Measurements from ENCODE around the gene SLC12A7. TPM values are rescaled to one million over a fixed set of nuclear protein-coding genes. Genes with fewer than 3 reads are reported as not detected.

SLC12A7 gene
- total RNA-seq, 2 donors from 2014 or later, result 58.9 to 61.6 TPM

GRCh38 chr5:1035421-1036405 is 76.2 kb downstream of the SLC12A7 start:
- WGBS, 2 experiments (ENCODE audit: insufficient coverage in 1 of 2, insufficient read length in 1 of 2), result 93 to 96% methylated on average over 16 to 25 of the region's 25 CpGs
- Histone ChIP-seq H3K27me3 (ENCODE audit: control insufficient read depth, insufficient read depth, low read length, poor library complexity, severe bottlenecking) (no peaks in the 10 kb centered on the region), H3K9ac (ENCODE audit: extremely low read depth, low read length, poor library complexity, severe bottlenecking) (no peak overlapping the region), H3K36me3 (ENCODE audit: control insufficient read depth, insufficient read depth, low read length) (no peaks in the 10 kb centered on the region), H3K27ac (ENCODE audit: low read depth, low read length) (no peak overlapping the region), H3K9me3 (ENCODE audit: control insufficient read depth, low read length) (no peaks in the 10 kb centered on the region), H3K4me1 (ENCODE audit: control insufficient read depth, insufficient read depth, low read length) (no peaks in the 10 kb centered on the region), H3K4me3 (ENCODE audit: low read length) (no peak overlapping the region)
- H3K4me1 Mint-ChIP-seq, result no peaks in the 10 kb centered on the region
- DNase-seq, result no peak
- H3K27ac Mint-ChIP-seq, result no peak overlapping the region
- H3K9me3 Mint-ChIP-seq, result peaks cover 14% of the 10 kb centered on the region
- no peaks in the 10 kb centered on the region for H3K27me3 Mint-ChIP-seq (ENCODE audit: insufficient read depth)
- H3K4me3 Mint-ChIP-seq, result no peak overlapping the region
- peaks cover 27% of the 10 kb centered on the region for H3K36me3 Mint-ChIP-seq (ENCODE audit: low read depth)
- TF ChIP-seq, protein P1, sequence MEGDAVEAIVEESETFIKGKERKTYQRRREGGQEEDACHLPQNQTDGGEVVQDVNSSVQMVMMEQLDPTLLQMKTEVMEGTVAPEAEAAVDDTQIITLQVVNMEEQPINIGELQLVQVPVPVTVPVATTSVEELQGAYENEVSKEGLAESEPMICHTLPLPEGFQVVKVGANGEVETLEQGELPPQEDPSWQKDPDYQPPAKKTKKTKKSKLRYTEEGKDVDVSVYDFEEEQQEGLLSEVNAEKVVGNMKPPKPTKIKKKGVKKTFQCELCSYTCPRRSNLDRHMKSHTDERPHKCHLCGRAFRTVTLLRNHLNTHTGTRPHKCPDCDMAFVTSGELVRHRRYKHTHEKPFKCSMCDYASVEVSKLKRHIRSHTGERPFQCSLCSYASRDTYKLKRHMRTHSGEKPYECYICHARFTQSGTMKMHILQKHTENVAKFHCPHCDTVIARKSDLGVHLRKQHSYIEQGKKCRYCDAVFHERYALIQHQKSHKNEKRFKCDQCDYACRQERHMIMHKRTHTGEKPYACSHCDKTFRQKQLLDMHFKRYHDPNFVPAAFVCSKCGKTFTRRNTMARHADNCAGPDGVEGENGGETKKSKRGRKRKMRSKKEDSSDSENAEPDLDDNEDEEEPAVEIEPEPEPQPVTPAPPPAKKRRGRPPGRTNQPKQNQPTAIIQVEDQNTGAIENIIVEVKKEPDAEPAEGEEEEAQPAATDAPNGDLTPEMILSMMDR (conservative IDR thresholded peaks at IDR 0.05), result no peak

GRCh38 chr5:1034986-1035385 is 76.9 kb downstream of the SLC12A7 start:
- no peak for DNase-seq
- no peaks in the 10 kb centered on the region for H3K9me3 ChIP-seq (ENCODE audit: control insufficient read depth, low read length)
- H3K4me1 Mint-ChIP-seq, result no peaks in the 10 kb centered on the region
- H3K4me3 Mint-ChIP-seq, result no peak overlapping the region
- H3K27me3 Mint-ChIP-seq (ENCODE audit: insufficient read depth), result no peaks in the 10 kb centered on the region
- H3K9me3 Mint-ChIP-seq, result peaks cover 8% of the 10 kb centered on the region
- no peaks in the 10 kb centered on the region for H3K36me3 ChIP-seq (ENCODE audit: control insufficient read depth, insufficient read depth, low read length)
- peaks cover 19% of the 10 kb centered on the region for H3K36me3 Mint-ChIP-seq (ENCODE audit: low read depth)
- H3K27ac ChIP-seq (ENCODE audit: low read depth, low read length), result no peak overlapping the region
- H3K27me3 ChIP-seq (ENCODE audit: control insufficient read depth, insufficient read depth, low read length, poor library complexity, severe bottlenecking), result no peaks in the 10 kb centered on the region
- no peak overlapping the region for H3K27ac Mint-ChIP-seq
- H3K4me3 ChIP-seq (ENCODE audit: low read length), result no peak overlapping the region
- TF ChIP-seq, protein P1 (conservative IDR thresholded peaks at IDR 0.05), result no peak
- 86 to 97% methylated on average over 2 of the region's 2 CpGs for WGBS, 2 experiments (ENCODE audit: insufficient coverage in 1 of 2, insufficient read length in 1 of 2)
- H3K4me1 ChIP-seq (ENCODE audit: control insufficient read depth, insufficient read depth, low read length), result no peaks in the 10 kb centered on the region
- H3K9ac ChIP-seq (ENCODE audit: extremely low read depth, low read length, poor library complexity, severe bottlenecking), result no peak overlapping the region

DNA sequence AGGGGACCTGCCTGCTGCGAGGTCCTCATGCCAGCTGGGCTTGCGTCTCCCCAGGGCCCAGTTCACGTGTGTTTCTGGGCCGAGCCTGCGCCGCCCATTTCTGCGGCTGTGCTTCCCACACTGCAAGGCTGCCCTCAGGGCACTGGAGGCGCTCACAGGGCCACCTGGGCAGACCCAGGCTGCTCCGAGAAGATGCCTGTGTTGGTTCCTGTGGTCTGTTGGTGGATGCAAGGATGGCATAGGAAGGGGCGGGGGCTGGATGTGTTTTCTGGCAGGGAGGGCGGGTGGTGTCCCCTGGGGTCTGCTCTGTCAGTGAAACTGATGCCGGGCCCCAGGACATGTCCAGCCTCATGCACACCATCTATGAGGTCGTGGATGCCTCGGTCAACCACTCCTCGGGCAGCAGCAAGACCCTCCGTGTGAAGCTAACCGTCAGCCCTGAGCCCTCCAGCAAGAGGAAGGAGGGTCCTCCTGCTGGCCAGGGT is 77.4 kb downstream of the SLC12A7 start:
- H3K4me3 Mint-ChIP-seq, result no peak overlapping the region
- Histone ChIP-seq H3K9me3 (ENCODE audit: control insufficient read depth, low read length) (no peaks in the 10 kb centered on the region), H3K9ac (ENCODE audit: extremely low read depth, low read length, poor library complexity, severe bottlenecking) (no peak overlapping the region), H3K4me3 (ENCODE audit: low read length) (no peak overlapping the region), H3K4me1 (ENCODE audit: control insufficient read depth, insufficient read depth, low read length) (no peaks in the 10 kb centered on the region), H3K27ac (ENCODE audit: low read depth, low read length) (no peak overlapping the region), H3K36me3 (ENCODE audit: control insufficient read depth, insufficient read depth, low read length) (no peaks in the 10 kb centered on the region), H3K27me3 (ENCODE audit: control insufficient read depth, insufficient read depth, low read length, poor library complexity, severe bottlenecking) (no peaks in the 10 kb centered on the region)
- H3K36me3 Mint-ChIP-seq (ENCODE audit: low read depth), result peaks cover 16% of the 10 kb centered on the region
- no peaks in the 10 kb centered on the region for H3K27me3 Mint-ChIP-seq (ENCODE audit: insufficient read depth)
- peaks cover 4% of the 10 kb centered on the region for H3K9me3 Mint-ChIP-seq
- no peaks in the 10 kb centered on the region for H3K4me1 Mint-ChIP-seq
- no peak for DNase-seq
- WGBS, 2 experiments (ENCODE audit: insufficient coverage in 1 of 2, insufficient read length in 1 of 2), result 93 to 99% methylated on average over 8 to 17 of the region's 17 CpGs
- no peak overlapping the region for H3K27ac Mint-ChIP-seq
- TF ChIP-seq, protein P1 (conservative IDR thresholded peaks at IDR 0.05), result no peak

All from endodermal cell (in vitro differentiated cells).